T follicular helper cell (primary cell): ENCODE data around the gene AIRE.

ENCODE experiments used
- DNase-seq: peaks from one replicate; pipeline ENCODE4 v3.0.0-alpha.2; 2020; ENCODE audit warnings: low read depth

AIRE gene

DNA sequence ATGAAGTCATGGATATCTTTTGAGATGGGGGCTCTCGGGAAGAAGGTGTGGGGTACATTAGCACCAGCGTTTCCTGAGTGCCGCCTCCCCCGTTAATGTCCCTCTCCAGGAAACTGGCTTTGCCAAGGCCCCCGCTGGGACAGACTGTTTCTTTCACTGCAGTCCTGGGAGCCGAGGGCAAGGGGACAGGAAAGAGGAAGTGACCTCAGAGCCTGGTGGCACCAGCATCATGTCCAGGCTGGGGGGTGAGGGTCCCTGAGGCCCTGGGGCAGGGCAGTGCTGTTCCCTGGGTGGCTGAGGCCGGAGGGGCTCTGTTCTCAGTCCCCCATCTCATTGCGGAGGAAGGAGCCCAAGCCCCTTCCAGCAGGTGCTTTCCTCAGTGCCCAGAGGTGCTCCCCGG, 20.0 kb downstream of the AIRE start:
- no peak for DNase-seq

DNA sequence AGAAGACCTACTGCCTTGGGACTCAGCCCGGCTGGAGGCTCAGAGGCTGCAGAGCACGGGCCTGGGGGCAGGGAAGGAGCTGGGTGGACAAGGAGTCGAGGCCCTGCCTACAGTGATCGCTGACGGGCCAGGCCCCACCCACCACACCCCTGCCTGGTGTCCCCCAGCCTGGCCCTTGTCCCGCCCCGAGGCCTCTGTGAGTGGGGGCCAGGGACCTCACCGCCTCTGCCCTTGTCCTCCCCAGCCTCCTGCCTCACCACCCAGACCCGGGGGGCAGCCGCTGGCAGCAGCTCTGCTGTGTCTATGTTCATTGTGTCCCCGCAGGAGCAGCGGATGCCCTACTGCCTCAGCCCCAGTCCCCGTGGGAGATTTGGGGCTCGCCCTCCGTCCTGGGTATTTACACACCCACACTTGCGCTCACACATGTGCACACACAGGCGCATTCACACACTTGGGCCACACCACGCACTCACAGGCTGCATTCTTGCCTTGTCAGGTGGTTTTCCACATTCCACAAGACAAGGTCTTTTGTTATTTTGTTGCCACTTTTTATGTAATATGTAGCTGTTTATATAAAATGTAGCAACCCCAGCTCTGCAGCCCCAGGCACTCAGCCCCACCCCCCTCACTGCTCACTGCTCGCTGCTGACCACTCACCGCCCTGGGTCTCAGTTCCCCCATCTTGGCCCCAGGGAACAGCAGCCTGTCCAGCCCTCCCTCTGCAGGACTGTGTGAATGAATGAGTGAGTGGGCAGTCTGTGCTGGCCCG, 21.4 kb downstream of the AIRE start:
- DNase-seq: no peak

DNA sequence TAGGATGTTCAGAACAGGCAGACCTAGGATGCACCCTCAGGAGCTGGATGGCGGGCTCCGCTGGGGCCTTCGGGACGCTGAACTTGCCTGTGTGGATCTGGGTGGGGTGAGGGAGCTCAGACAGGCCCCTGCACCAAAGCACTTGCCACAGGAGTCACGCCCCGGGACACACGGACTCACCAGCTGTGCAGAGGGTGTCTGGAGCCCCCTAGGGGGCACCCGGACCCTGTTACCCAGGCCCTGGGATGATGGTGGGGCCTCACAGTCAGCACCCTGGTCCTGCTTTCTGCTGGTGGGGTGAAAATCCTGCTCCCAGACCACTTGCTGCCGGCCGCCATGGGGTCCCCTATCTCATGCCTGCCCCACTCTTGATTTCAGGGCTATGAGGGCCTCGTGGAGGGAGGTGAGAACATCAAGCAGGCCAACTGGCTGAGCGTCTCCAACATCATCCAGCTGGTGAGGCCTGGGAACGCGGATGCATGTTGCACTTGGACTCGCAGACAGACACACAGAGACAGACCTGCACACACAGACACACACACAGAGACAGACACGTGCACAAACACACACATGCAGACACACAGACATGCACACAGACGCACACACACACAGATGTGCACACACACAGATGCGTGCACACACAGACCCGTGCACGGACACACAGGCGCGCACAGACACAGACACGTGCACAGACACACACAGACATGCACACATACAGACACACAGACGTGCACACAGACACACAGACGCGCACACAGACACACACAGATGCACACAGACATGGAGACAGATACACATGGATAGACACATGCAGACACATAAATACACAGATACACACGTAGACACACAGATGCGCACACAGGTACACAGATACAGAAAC, 25.2 kb downstream of the AIRE start:
- no peak for DNase-seq

DNA sequence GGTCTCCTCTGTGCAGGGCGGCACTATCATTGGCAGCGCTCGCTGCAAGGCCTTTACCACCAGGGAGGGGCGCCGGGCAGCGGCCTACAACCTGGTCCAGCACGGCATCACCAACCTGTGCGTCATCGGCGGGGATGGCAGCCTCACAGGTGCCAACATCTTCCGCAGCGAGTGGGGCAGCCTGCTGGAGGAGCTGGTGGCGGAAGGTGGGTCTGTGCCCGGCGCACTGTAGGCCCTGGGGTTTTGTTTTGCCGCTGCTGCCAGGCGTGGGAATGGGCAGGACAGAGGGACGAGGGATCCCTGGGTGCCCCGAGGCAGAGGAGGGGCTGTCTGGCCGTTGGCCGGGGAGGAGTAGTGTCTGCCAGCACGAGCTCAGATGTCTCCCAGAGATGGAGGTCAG, 26.4 kb downstream of the AIRE start:
- no peak for DNase-seq

DNA sequence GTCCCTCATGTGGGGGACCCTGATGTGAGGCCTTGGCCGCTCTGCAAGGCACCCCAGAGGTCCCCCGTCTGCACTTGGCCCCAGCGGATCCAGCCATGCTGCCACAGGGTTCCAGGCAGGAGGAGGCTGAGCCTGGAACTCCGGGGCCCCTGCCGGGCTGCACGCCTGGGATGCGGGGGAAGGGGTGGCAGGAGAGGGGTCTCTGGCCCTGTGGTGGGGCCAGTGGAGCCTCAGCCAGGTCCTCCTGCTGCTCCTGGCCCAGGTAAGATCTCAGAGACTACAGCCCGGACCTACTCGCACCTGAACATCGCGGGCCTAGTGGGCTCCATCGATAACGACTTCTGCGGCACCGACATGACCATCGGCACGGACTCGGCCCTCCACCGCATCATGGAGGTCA, 27.0 kb downstream of the AIRE start:
- DNase-seq: no peak

DNA sequence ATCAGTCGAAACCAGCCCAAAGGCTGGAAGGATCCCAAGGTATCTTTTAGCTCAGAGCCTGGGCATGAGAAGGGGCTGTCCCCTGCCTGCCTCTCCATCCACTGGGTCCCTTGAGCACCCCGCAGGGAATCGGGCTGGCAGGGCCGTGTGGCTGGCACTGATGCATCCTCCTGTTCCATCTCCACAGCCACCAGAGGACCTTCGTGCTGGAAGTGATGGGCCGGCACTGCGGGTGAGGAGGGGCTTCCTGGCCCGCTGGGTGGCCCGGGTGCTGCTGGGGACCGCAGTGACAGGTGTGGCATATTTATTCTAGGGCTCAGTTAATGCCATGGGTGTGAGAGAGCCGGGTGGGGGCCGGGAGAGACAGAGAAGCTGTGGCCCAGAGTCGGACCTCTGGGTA, 27.8 kb downstream of the AIRE start:
- no peak for DNase-seq

DNA sequence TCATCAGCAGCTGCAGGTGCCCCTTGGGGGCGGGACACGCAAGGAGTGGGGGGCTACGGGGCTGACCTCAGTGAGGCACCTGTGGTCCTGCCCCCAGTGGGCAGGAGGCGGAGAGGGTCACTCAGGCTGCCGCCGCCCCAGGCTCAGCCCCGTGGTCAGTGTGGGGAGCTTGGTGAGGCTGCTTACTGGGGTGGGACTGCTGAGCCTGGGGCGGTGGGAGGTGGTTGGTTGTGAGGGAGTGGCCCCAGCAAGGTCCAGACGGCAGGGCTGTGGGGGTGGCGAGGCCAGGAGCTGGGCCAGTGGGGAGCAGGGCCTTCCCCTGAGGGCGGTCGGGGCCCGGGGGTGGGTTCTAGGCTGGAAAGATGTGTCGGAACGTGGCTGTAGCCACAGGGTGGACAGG, 28.5 kb downstream of the AIRE start:
- DNase-seq: no peak

DNA sequence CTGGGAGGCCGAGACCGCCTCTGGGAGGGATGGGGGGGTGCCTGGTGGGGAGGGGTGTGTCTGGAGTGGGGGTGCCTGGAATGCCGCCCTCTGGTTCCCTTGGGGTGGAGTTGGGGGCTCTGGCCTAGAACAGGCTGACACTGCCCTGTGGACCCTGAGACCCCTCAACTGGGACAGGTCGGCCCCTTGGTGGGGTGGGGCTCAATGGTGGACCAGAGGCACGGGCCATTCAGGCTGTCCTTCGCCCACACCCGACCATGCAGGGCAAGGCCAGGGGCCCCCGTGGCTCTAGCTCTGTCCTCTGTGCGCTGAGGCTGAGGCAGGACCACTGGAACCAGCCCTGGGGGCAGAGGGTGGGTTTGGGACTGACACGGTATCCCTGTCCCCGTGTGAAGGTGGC, 28.9 kb downstream of the AIRE start:
- DNase-seq: no peak

DNA sequence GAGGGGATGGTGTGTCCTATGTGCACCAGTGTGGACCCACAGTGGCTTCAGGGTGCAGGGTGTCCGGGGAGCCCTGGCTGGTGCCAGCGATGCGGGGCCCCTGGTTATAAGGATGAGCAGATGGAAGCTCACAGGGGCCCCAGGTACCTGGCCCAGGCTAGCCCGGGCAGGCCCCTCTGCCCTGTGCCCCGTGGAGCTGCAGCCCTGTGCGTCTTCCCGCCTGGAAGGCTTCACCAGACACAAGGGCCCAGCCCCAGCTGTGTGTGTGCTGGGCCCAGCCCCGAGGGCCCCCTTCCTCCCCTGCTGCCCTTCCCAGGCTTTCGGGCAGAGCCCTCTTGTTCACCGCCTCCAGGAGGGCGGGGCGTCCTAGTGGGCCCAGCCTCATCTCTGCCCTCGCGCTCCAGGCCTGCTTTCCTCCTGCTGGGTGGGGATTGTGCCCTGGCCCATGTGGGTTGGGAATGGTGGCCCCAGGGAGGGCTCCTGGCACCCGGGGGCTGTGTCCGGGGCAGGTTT, 30.1 kb downstream of the AIRE start:
- no peak for DNase-seq

DNA sequence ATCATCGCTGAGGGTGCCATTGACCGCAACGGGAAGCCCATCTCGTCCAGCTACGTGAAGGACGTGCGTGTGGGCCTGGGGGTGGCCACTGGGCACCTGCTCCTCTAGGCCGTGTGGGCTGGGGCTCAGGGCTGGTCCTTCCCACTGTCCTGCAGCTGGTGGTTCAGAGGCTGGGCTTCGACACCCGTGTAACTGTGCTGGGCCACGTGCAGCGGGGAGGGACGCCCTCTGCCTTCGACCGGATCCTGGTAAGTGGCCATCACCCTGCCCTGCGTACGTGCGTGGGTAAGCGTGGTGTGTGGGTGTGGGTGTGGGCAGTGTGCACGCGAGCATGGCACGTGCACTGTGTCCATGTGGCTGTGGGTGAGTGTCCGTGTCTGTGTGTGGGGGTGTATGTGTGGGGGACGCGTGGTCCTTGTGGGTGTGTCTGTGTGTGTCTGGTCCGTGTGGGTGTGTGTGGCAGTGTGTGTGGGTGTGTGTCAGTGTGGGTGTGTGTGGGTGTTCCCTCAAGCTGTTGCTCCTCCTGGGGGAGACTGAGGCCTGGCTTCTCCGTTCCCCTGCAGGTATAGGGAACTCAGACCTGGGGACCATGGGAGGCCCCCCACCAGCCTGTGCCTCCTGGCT, 30.7 kb downstream of the AIRE start:
- DNase-seq: no peak

DNA sequence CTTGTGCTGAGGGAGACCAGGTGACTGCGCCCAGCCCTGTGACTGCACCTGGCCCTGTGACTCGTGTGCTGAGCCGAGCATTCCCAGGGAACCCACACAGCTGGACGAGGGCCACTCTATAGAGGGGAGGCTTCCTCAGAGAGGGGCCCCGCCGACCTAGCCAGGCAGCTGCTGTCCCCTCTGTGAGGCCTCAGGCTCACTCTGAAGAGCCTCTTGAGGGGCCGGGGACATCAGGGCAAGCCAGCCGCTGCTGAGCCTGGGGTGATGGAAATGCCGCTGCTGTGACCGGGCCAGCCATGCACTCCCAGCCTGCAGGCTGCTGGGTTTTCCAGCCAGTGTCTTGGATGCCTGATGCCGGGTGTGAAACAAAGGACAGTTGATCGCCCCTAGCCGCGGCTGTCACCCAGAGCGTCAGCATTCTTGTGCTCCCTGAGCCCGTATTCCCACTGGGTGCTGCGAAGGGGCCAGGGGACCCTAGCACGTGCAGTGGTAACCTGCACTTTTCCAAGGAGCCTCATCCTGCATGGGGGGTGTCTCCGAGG, 31.6 kb downstream of the AIRE start:
- DNase-seq: no peak

DNA sequence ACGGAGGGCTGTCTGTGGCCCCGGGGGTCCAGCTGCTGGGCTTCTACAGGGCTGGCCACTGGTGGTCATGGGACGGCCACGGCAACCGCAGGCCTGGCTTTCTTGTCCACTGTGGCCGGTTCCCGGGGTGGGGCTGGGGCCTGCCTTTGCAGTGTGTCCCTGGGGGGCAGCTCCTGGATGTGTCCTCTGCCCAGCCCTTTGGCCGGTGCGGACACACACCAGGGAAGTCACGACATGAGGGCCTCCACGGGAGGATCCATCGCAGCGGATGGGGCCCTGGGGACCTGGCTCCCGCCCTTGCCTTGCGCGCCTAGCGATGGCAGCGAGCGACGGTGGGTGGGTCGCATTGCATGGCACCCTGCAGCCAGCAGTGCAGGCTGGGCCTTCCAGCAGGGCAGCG, 32.2 kb downstream of the AIRE start:
- no peak for DNase-seq

DNA sequence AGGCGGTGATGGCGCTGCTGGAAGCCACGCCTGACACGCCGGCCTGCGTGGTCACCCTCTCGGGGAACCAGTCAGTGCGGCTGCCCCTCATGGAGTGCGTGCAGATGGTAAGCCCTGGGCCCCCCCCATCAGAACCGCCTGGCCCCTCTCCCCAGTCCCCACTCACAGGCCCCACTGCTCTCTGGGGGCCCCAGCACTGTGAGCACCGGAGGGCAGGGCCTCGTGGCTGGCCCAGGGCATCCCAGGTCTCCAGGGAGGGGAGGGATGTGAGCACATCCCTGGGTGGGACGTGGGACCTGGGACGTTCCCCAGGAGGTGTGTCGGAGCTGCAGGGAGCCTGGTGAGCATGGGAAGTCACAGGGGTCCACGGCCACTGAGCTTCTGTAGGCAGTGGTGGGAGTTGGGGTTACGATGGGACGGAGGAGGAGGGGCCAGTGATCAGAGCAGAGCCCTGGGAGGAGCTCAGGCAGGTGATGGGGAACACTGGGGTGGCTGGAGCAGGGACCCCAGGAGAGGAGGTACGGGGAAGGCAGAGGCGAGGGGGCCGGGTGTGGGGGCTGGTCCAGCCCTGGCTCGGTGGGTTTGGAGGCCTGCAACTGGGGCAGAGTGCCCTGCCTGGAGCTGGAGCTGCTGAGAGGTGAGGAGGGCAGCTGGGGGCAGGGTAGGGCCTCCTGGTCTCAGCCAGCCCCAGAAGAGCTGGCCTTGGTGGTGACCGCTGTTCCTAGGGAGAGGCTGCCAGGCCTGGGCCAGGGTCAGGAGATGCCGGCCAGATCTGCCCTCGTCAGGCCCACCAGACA, 33.0 kb downstream of the AIRE start:
- no peak for DNase-seq

DNA sequence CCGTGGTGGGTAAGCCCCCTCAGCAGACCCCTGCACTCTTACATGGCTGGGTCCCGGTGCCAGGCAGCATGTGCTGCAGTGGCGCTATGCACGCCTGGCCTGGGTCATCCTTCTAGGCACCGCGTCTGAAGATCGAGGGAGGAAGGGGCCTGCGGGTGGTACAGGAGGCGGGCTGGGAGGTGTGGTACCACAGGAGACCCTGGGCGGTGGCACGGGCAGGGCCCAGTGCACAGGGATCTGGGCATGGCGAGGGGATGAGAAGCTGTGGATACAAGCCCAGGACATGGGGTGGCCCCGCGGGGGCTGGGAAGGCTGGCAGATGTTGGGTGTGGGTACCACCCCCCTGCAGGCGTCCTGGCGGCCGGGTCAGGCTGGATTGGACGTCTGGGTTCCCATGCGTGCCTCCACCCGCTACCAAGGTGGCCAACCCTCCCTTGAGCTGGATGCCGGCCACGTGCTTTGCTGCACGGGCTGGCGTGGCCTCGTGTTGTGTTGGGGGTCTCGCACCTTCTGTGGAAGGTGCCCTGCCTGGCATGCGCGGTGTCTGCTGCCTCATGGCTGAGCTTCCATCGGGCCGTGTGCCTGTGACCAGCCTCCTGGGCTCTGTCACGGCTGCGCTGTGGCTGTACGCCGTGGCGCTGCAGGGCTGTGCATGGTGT, 33.9 kb downstream of the AIRE start:
- DNase-seq: no peak

DNA sequence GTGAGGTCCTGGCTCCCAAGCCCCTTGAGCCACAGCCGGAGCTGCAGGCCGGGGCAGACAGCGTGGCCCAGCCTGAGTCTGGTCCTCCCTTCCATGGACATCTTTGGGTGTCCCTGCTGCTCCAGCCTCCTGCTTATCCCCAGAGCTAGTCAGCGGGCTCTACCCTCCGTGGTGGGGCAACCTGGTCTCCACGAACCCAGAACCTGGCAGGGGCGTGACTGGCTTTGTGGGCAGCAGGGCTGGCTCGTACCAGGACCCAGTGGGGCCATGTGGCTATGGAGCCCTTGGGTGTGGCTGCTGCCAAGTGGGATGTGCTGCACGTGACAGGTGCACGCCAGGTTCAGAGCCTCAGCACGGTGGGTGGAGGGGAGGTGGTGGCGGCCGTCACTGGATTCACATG, 35.2 kb downstream of the AIRE start:
- no peak for DNase-seq

DNA sequence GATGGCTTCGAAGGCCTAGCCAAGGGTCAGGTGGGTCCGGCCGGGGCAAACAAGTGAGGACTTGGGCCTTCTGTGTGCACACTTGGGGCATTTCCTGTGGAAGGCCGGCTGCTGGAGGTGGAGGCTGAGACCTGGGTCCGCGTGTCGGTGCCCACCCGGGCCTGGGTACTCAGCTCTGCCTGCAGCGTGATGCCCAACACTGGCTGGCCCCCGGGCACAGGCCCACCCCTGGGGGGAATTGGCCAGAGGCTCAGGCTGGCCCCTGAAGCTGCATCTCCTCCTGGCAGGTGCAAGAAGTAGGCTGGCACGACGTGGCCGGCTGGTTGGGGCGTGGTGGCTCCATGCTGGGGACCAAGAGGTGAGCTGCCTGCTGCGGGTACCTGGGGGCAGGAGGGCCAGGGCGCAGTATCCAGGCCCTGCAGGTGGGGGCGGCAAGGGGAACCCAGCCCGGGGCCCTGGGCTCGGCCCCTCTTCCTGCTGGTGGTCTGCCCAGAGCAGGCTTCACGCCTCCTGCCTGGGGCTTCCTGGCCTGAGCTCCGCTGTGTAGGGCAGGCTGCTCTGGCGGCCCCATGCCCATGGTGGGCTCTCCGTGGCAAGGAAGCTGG, 36.3 kb downstream of the AIRE start:
- no peak for DNase-seq

DNA sequence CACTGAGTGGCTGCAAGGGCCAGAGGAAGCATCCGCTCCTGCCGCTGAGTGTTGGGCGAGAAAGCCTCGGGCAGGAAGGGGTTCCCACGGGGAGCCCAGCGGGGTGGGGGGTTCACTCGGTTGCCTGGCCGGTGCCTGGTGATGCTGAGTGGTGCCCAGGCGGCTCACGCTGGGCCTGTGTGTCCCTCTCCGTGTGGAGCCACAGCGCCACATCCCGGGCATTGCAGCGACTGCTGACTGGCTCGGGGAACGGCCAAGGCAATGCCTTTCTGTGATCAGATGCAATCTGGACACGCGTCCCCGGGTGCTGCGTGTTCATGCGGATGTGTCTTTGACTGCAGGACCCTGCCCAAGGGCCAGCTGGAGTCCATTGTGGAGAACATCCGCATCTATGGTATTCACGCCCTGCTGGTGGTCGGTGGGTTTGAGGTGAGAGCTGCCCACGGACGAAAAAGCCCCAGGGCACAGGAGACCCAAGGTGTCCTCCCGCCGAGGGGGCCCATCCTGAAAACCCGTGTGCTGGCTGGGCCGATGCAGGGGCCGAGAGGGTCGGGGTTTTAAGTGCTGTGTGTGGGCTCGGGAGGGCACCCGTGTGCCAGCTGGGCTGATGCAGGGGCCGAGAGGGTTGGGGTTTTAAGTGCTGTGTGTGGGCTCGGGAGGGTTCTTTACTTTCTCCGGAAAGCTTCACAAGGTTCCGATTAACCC, 37.1 kb downstream of the AIRE start:
- no peak for DNase-seq

DNA sequence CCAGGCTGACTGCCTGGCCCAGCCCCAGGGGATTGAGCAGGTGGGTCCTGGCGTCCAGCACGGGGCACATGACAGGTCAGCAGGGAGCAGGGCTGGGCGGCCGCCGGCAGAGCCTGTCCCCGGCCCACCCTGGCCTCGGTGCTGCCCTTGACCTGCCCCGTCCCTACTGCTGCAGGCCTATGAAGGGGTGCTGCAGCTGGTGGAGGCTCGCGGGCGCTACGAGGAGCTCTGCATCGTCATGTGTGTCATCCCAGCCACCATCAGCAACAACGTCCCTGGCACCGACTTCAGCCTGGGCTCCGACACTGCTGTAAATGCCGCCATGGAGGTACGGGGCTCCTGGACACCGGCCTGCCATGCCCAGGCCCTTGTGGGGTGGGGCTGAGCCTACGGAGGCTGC, 37.9 kb downstream of the AIRE start:
- no peak for DNase-seq

DNA sequence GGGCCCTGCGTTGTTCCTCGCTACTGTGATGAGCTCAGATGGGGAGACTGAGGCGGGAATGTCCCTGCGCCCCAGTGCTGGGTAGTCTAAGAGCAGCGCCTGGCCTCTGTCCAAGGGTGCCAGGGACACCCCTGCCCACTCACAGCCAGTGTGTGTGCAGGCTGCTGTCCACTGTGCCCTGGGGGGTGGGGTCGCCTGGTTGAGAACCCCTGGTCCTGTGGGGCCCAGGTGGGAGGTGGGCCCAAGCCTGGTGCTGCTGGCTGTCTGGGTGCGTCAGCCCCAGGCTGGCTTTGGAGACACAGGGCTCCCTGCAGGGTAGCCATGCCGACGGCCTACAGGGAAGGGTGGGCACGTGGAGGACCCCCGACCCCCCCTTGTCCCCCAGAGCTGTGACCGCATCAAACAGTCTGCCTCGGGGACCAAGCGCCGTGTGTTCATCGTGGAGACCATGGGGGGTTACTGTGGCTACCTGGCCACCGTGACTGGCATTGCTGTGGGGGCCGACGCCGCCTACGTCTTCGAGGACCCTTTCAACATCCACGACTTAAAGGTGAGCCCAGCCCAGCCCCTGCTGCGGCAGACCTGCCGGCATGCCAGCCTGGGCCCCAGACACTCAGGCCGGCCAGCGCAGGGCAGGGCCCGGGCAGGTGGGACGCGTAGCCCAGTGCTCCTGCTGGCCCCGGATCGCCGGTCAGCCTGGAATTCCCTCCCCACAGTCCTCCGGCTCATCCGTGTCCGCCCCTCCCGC, 38.6 kb downstream of the AIRE start:
- no peak for DNase-seq

DNA sequence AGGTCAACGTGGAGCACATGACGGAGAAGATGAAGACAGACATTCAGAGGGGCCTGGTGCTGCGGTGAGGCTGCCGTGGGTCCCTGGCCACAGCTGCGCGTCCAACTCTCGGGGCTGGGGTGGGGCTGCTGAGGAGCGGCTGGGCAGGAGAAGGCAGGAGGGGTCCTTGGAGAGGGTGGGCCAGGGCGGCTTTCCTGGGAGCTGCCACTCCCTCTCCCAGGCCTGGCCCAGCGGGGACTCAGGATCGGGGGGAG, 39.1 kb downstream of the AIRE start:
- no peak for DNase-seq
